ENCODE measurements around the gene LTBP2.

LTBP2 gene

GRCh38 chr14:74605531-74606223 is 6.4 kb downstream of the LTBP2 start:
- Histone ChIP-seq H3K27ac (replicated peaks) (no peak overlapping the region), H3K4me3 (replicated peaks; ENCODE audit: insufficient read depth, low read length) (no peak overlapping the region), H3K27me3 (ENCODE audit: insufficient read depth, poor library complexity, severe bottlenecking) (no peaks in the 10 kb centered on the region)
- no peak for DNase-seq (ENCODE audit: low read depth in 1 of 2, low spot score in 1 of 2)
- TF ChIP-seq CTCF (IDR thresholded peaks at IDR 0.05; ENCODE audit: insufficient read depth, low read length) (no peak), POLR2AphosphoS5 (IDR thresholded peaks at IDR 0.05; ENCODE audit: low read depth) (no peak), GABPA (IDR thresholded peaks at IDR 0.05; ENCODE audit: low read depth) (no peak), SPI1 (IDR thresholded peaks at IDR 0.05; ENCODE audit: borderline replicate concordance, low read depth) (no peak), REST (IDR thresholded peaks at IDR 0.05; ENCODE audit: insufficient replicate concordance, low read depth) (no peak)

- DNase-seq (ENCODE audit: low read depth in 1 of 2, low spot score in 1 of 2), result no peak
- no peak overlapping the region for H3K4me3 ChIP-seq (replicated peaks; ENCODE audit: insufficient read depth, low read length)
- no peak for TF ChIP-seq CTCF (IDR thresholded peaks at IDR 0.05; ENCODE audit: insufficient read depth, low read length)
- TF ChIP-seq POLR2AphosphoS5 (IDR thresholded peaks at IDR 0.05; ENCODE audit: low read depth), result no peak
- no peak for TF ChIP-seq REST (IDR thresholded peaks at IDR 0.05; ENCODE audit: insufficient replicate concordance, low read depth)
- TF ChIP-seq SPI1 (IDR thresholded peaks at IDR 0.05; ENCODE audit: borderline replicate concordance, low read depth), result no peak
- no peak for TF ChIP-seq GABPA (IDR thresholded peaks at IDR 0.05; ENCODE audit: low read depth)
- H3K27me3 ChIP-seq (ENCODE audit: insufficient read depth, poor library complexity, severe bottlenecking), result no peaks in the 10 kb centered on the region
- no peak overlapping the region for H3K27ac ChIP-seq (replicated peaks)
These were observed 7.1 kb downstream of the LTBP2 start for GRCh38 chr14:74604911-74605310.

GRCh38 chr14:74604157-74604556 is 7.9 kb downstream of the LTBP2 start:
- H3K4me3 ChIP-seq (replicated peaks; ENCODE audit: insufficient read depth, low read length), result no peak overlapping the region
- no peak overlapping the region for H3K27ac ChIP-seq (replicated peaks)
- TF ChIP-seq REST (IDR thresholded peaks at IDR 0.05; ENCODE audit: insufficient replicate concordance, low read depth) (no peak), SPI1 (IDR thresholded peaks at IDR 0.05; ENCODE audit: borderline replicate concordance, low read depth) (no peak), CTCF (IDR thresholded peaks at IDR 0.05; ENCODE audit: insufficient read depth, low read length) (no peak), POLR2AphosphoS5 (IDR thresholded peaks at IDR 0.05; ENCODE audit: low read depth) (no peak), GABPA (IDR thresholded peaks at IDR 0.05; ENCODE audit: low read depth) (no peak)
- no peak for DNase-seq (ENCODE audit: low read depth in 1 of 2, low spot score in 1 of 2)
- no peaks in the 10 kb centered on the region for H3K27me3 ChIP-seq (ENCODE audit: insufficient read depth, poor library complexity, severe bottlenecking)
